ENCODE results near the gene INTS2.
"Not testable (repeated sequence)": the region's sequence is repeated elsewhere in the genome, so short reads cannot be mapped to it uniquely, and the experiment has no call there.

Gene INTS2

DNA sequence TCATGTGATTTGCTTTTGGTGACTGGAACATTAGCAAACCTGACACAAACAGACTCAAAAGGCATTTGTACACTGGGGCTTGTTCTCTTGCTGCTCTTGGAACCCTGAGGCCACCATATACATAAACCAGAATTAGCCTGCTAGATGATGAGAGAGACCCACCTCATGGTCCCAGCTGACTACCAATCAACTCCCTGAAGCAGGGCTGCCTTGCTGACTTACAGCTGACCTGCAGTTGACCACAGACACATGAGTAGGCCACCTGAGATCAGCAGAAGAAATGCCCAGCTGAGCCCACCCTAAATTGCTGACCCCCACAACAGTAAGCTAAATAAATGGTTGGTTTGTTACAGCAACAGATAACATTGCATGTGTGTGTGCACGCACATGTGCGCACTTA lies 93.2 kb downstream of the INTS2 start:
- TF ChIP-seq, protein P1, sequence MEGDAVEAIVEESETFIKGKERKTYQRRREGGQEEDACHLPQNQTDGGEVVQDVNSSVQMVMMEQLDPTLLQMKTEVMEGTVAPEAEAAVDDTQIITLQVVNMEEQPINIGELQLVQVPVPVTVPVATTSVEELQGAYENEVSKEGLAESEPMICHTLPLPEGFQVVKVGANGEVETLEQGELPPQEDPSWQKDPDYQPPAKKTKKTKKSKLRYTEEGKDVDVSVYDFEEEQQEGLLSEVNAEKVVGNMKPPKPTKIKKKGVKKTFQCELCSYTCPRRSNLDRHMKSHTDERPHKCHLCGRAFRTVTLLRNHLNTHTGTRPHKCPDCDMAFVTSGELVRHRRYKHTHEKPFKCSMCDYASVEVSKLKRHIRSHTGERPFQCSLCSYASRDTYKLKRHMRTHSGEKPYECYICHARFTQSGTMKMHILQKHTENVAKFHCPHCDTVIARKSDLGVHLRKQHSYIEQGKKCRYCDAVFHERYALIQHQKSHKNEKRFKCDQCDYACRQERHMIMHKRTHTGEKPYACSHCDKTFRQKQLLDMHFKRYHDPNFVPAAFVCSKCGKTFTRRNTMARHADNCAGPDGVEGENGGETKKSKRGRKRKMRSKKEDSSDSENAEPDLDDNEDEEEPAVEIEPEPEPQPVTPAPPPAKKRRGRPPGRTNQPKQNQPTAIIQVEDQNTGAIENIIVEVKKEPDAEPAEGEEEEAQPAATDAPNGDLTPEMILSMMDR (IDR thresholded peaks at IDR 0.05; ENCODE audit: low read depth, low read length), result no peak
- Histone ChIP-seq H3K27me3 (no peaks in the 10 kb centered on the region), H3K36me3 (no peaks in the 10 kb centered on the region), H3K4me1 (no peaks in the 10 kb centered on the region), H3K4me3 (ENCODE audit: low read depth, low read length) (no peak overlapping the region), H3K9me3 (no peaks in the 10 kb centered on the region)
- no peak for DNase-seq

DNA sequence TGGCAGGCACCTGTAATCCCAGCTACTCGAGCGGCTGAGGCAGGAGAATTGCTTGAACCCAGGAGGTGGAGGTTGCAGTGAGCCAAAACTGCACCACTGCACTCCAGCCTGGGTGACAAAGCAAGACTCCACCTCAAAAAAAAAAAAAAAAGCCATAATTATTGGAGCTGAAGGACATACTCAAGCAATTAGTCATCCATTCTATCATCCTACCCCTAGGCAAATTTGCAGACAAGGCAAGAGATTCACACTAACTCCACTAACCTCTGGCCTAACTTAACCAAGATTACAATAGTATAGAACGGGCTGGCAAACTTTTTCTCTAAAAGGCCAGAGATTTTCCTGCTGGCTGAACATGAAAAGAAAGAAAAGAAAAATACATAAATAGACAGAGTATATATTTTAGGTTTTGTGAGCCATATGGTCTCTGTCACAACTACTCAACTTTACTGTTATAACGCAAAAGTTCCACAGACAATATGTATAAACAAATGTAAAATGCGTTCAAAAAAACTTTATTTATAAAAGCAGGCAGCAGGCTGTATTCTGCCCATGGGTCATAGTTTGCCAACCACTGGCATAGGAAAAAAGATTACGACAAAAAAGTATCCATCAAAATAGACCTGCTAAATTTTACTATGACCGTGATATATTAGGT lies 94.1 kb downstream of the INTS2 start:
- TF ChIP-seq, protein P1 (IDR thresholded peaks at IDR 0.05; ENCODE audit: low read depth, low read length), result no peak
- no peaks in the 10 kb centered on the region for H3K9me3 ChIP-seq
- H3K36me3 ChIP-seq, result no peaks in the 10 kb centered on the region
- H3K4me3 ChIP-seq (ENCODE audit: low read depth, low read length), result no peak overlapping the region
- no peaks in the 10 kb centered on the region for H3K4me1 ChIP-seq
- no peak for DNase-seq
- no peaks in the 10 kb centered on the region for H3K27me3 ChIP-seq

DNA sequence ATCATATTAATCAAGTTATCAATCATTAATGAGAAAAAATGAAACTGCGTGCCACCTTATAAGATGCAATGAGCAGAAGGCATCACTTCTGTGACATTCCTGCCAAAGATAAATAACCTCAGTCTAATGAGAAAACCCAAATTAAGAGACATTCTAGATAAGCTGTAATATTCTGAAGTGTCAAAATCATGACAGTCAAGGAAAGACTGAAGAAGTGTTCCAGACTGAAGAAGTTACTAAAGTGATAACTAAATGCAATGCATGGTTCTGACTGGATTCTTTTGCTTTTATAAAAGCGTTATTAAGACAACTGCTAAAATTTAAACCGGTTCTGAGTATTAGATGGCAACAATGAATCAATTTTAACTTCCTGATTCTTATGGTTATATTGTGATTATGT lies 95.3 kb downstream of the INTS2 start:
- Histone ChIP-seq H3K27me3 (no peaks in the 10 kb centered on the region), H3K4me3 (ENCODE audit: low read depth, low read length) (no peak overlapping the region), H3K9me3 (peaks cover 3% of the 10 kb centered on the region; the same call in 1 of the 2 replicates), H3K4me1 (no peaks in the 10 kb centered on the region), H3K36me3 (peaks cover 7% of the 10 kb centered on the region)
- no peak for DNase-seq
- TF ChIP-seq, protein P1 (IDR thresholded peaks at IDR 0.05; ENCODE audit: low read depth, low read length), result no peak

DNA sequence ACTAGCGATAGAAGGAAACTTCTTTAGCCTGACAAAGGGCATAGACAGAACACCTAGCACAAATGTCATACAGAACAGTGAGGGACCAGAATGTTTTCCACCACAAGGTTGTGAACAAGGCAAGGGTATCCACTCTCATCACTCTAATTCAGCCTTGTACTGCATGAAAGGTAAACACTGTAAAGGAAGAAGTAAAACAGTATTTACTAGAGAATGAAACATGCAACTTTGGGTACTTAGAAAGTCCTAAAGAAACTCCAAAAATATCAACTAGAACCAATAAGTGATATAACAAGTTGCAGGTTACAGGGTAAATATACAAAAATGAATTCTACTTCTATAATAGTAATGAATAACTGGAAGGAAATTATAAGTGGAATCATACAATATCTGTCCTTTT lies 96.7 kb downstream of the INTS2 start:
- Histone ChIP-seq H3K9me3 (peaks cover 3% of the 10 kb centered on the region; the same call in 1 of the 2 replicates), H3K27me3 (no peaks in the 10 kb centered on the region), H3K4me3 (ENCODE audit: low read depth, low read length) (no peak overlapping the region), H3K36me3 (peaks cover 8% of the 10 kb centered on the region), H3K4me1 (no peaks in the 10 kb centered on the region)
- no peak for DNase-seq
- TF ChIP-seq, protein P1 (IDR thresholded peaks at IDR 0.05; ENCODE audit: low read depth, low read length), result no peak

DNA sequence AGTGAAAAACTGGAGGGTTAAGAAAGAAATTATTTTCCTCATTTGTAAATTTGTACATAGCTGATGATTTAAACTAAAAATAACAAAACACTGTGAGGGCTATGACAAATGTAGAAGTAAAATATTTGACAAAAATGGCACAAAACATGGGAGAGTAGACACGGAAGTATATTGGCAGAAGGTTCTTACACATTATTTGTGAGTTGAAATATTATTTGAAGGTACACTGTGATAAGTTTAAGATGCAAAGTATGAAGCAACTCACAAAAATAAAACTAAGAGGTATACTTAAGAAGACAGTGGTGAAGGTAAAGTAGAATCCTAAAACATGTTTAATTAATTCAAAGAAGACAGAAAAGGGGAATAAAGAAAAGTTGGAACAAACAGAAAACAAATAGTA lies 99.1 kb downstream of the INTS2 start:
- no peak overlapping the region for H3K4me3 ChIP-seq (ENCODE audit: low read depth, low read length)
- DNase-seq, result no peak
- peaks cover 8% of the 10 kb centered on the region for H3K36me3 ChIP-seq
- peaks cover 3% of the 10 kb centered on the region; the same call in 1 of the 2 replicates for H3K9me3 ChIP-seq
- H3K4me1 ChIP-seq, result no peaks in the 10 kb centered on the region
- TF ChIP-seq, protein P1 (IDR thresholded peaks at IDR 0.05; ENCODE audit: low read depth, low read length), result no peak
- H3K27me3 ChIP-seq, result no peaks in the 10 kb centered on the region

DNA sequence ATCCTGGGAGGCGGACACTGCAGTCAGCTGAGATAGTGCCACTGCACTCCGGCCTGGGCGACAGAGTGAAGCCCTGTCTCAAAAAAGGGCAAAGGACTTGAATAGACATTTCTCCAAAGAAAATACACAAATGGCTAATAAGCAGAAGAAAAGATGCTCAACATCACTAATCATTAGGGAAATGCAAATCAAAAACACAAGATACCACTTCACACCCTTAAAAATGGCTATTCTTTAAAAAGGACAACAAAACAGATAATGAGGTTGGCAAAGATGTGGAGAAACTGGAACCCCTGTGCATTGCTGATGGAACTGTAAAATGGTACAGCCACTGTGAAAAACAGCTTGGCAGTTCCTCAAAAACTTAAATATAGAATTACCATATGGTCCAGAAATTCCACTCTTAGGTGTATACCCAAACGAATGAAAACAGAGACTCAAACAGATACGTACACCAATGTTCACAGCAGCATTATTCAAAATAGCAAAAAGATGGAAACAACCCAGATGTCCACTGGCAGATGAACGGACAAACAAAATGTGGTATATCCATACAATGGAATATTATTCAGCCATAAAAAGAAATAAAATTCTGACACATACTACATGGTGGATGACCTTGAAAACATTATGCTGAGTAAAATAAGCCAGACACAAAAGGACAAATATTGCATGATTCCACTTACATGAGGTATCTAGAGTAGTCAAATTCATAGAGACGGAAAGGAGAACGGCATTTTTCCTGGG lies 100.0 kb downstream of the INTS2 start:
- peaks cover 8% of the 10 kb centered on the region for H3K36me3 ChIP-seq

DNA sequence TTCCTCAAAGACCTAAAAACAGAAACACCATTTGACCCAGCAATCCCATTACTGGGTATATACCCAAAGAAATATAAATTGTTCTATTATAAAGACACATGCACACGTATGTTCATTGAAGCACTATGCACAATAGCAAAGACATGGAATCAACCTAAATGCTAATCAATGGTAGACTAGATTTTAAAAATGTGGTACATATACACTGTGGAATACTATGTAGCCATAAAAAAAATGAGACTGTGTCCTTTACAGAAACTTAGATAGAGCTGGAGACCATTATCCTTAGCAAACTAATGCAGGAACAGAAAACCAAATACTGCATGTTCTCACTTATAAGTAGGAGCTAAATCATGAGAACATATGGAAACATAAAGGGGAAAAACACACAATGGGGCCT lies 100.9 kb downstream of the INTS2 start:
- not testable (repeated sequence) for H3K36me3 ChIP-seq; DNase-seq; H3K4me1 ChIP-seq; H3K27me3 ChIP-seq; H3K9me3 ChIP-seq; H3K4me3 ChIP-seq (ENCODE audit: low read depth, low read length)

More for the DNA sequence above, 100.0 kb downstream of the INTS2 start:
- Histone ChIP-seq H3K4me1 (no peaks in the 10 kb centered on the region; the same call in 1 of the 2 replicates), H3K27me3 (no peaks in the 10 kb centered on the region), H3K9me3 (peaks cover 3% of the 10 kb centered on the region; the same call in 1 of the 2 replicates), H3K4me3 (ENCODE audit: low read depth, low read length) (no peak overlapping the region)
- TF ChIP-seq, protein P1 (IDR thresholded peaks at IDR 0.05; ENCODE audit: low read depth, low read length), result no peak
- DNase-seq, result no peak

DNA sequence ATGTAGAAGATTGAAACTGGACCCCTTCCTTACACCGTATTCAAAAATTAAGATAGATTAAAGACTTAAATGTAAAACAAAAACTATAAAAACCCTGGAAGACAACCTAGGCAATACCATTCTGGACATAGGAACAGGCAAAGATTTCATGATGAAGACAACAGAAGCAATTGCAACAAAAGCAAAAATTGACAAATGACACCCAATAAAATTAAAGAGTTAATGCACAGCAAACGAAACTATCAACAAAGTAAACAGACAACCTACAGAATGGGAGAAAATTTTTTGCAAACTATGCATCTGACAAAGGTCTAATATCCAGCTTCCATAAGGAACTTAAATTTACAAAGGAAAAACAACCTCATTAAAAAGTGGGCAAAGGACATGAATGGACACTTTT lies 101.6 kb downstream of the INTS2 start:
- not testable (repeated sequence) for DNase-seq; H3K27me3 ChIP-seq; H3K4me1 ChIP-seq; H3K9me3 ChIP-seq; H3K4me3 ChIP-seq (ENCODE audit: low read depth, low read length); H3K36me3 ChIP-seq
